ENCODE data around the gene RBM34.
A peak's percentile ranks its signal among the peaks of the same experiment; 100 is the strongest.

RBM34 gene

GRCh38 chr1:235156265-235156664 lies 4.8 kb downstream of the RBM34 start:
- DNase-seq, result no peak

DNA sequence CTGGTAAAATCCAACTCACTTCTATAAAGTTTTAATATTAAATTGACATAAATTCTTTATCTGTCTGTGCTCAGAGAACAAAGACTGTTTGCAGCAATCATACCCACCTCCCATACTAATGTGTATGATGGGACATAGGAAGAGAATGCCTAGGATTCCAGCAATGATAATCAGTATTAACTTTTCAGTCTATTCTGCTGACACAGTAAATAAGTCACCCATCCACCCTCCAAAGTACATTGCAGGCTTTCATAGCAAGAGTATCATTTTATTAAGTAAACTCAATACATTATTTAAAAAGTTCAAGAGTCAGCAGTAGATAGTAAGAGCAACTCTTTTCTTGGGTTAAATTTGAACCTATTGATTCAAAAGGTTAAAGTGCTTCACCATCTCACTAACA lies 8.8 kb downstream of the RBM34 start:
- no peak for DNase-seq

DNA sequence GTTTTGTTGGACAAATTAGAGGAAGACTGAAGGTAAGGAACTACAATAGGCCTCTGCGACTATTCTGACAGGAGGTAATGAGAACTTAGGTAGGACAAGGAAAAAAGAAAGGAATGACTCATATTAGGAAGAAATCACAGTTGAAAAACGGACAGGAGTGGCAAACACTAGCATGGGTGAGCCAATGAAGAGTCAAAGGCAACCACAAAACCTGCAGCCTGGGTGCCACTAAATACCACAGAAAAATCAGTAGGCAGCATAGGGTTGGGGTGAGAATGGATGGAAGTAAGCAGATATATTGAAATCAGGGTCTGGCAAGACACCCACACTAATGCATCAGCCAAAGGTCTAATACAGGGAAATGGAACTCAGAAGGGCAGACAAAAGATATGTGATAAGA lies 10.0 kb downstream of the RBM34 start:
- DNase-seq, result no peak

GRCh38 chr1:235149824-235150223 lies 11.2 kb downstream of the RBM34 start:
- no peak for DNase-seq

DNA sequence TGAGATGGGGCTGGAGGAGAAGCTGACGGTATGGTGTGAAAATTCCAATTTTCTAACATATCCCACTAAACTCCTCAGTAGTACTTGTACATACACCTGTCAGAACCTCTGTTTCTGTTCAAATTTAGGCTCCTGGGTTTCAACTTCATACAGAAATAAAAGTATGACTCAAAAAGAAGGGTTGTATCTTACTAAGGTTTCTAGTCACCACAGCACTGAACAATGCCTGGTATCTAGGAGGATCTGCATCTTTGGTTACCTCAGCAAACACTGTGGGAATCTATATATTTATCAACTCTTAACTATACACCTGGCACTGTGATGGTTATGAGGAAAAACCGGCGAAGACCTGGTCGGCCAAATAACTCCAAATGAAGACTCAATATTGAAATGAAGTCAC lies 13.8 kb downstream of the RBM34 start:
- no peak for DNase-seq

- DNase-seq, result no peak
Measured at GRCh38 chr1:235145639-235146038, 15.4 kb downstream of the RBM34 start.

DNA sequence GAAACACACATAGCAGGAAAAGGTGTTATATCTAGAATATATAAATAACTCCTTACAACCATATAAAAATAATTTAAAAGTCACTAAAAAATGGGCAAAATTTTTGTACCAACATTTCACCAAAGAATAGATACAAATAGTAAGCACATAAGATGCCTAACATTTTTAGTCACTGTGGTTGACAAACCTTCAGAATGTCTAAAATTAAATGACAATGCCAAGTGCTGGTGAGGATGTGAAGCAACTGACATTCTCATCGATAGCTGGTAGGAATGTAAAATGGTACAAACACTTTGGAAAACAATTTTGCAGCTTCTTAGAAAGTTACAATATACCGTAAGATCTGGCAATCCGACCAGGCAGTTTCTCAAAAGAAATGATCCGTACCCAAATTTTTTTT lies 18.1 kb downstream of the RBM34 start:
- no peak for DNase-seq

- no peak for DNase-seq
Measured at GRCh38 chr1:235139315-235139714, 21.7 kb downstream of the RBM34 start.

GRCh38 chr1:235138821-235139220 lies 22.2 kb downstream of the RBM34 start:
- no peak for DNase-seq

DNA sequence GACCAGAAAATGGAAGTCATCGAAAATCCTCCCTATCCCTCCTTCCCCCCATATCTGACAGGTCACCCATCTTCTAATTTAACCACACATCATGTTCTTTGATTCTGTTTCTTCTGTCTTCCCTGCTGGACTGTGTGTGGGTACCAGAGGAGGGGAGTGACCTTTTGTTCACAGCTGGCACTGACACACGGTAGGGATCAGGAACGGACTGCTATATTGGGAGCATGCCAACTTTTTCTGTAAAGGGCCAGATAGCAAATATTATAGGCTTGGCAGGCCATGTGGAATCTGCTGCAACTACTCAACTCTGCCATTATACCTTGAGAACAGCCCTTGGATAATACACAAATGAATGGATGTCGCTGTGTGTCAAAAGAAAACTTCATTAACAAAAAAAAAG lies 24.9 kb downstream of the RBM34 start:
- no peak for DNase-seq

DNA sequence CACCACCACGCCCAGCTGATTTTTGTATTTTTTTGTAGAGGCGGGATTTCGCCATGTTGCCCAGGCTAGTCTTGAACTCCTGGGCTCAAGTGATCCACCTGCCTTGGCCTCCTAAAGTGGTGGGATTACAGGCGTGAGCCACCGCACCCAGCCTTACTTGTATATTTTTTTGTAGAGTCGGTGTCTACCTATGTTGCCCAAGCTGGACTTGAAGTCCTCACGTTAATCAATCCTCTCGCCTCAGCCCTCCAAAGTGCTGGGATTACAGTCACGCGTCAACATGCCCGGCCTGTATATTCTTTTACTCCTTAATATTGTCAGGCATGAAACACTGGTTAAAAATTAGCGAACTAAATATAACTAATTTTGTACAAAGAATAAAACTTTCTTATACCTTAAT lies 26.9 kb downstream of the RBM34 start:
- DNase-seq, result no peak

GRCh38 chr1:235133086-235133485 lies 28.0 kb downstream of the RBM34 start:
- DNase-seq, result no peak

GRCh38 chr1:235131961-235132360 lies 29.1 kb downstream of the RBM34 start:
- DNase-seq, result no peak

DNA sequence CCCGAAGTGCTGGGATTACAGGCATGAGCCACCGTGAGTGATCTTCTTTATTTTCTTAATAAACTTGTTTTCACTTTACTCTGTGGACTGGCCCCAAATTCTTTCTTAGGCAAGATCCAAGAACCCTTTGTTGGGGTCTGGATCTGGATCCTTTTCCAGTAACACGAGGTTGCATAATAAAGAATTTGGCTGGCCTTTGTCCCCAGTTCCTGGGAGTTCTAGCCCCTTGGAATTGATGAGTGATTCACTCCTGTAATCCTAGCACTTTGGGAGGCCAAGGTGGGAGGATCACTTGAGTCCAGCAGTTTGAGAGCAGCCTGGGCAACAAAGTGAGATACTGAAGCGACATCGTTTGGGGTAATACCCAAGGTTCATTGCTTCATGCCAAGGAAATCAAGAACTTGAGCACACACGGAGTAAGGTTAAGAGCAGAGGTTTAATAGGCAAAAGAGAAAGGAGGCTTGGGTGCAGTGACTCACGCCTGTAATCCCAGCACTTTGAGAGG lies 30.2 kb downstream of the RBM34 start:
- DNase-seq, result no peak

- no peak for DNase-seq
Measured at GRCh38 chr1:235129774-235130570, 31.1 kb downstream of the RBM34 start.

GRCh38 chr1:235128456-235129328 lies 32.4 kb downstream of the RBM34 start, which contains the start of gene TOMM20:
Gene TOMM20 (minus strand): TSS chr1:235128837. CDS start chr1:235128715, 122 bp downstream.
- DNase-seq, result peak; percentile 98

DNA sequence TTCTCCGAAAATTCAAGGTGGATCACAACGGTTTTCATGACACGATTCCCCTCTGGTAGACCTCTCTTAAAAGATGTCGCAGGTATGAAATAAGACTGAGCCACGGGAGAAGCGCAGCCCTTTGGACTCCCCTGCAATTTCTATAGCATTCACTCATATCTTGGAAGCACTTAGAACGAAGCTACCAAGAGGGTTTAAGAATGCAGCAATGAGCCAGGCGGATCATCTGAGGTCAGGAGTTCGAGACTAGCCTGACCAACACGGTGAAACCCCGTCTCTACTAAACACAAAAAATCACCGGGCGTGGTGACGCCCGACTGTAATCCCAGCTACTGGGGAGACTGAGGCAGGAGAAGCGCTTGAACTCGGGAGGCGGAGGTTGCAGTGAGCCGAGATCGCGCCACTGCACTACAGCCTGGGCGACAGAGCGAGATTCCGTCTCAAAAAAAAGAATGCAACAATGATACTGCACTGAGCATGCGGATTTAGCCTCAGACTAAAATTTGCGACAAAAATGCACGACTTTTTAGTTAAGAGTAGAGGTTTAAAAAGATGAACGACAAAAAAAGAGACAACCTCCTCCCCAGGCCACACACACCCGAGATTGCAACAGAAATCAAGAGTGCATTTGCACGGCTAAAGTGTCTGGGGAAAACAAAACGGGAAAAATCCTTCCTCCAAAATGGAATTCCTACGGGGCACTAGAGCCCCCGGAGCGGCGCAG lies 33.2 kb downstream of the RBM34 start:
- DNase-seq, result no peak

GRCh38 chr1:235127203-235127602 lies 33.8 kb downstream of the RBM34 start:
- DNase-seq, result no peak

- DNase-seq, result no peak
Measured at GRCh38 chr1:235124665-235125064, 36.4 kb downstream of the RBM34 start.

GRCh38 chr1:235124111-235124510 lies 36.9 kb downstream of the RBM34 start:
- no peak for DNase-seq

DNA sequence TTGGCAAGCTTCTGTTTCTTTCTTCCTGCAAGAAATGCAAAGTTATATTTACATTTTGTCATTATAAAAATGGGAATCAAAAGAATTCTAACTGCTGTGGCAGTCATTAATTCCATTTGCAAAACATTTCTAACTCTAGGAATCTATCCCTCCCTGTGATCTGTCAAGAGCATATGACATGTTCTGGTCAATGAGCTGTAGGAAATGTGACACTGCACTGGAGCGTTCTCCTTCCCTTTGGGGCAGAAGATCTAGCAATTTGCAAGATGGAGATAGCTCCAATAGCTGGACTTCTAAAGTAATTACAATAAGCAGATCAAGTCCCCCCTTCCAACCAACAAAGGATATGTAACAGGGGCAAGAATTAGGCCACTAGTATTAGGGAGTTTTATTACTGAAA lies 38.7 kb downstream of the RBM34 start:
- DNase-seq, result no peak

DNA sequence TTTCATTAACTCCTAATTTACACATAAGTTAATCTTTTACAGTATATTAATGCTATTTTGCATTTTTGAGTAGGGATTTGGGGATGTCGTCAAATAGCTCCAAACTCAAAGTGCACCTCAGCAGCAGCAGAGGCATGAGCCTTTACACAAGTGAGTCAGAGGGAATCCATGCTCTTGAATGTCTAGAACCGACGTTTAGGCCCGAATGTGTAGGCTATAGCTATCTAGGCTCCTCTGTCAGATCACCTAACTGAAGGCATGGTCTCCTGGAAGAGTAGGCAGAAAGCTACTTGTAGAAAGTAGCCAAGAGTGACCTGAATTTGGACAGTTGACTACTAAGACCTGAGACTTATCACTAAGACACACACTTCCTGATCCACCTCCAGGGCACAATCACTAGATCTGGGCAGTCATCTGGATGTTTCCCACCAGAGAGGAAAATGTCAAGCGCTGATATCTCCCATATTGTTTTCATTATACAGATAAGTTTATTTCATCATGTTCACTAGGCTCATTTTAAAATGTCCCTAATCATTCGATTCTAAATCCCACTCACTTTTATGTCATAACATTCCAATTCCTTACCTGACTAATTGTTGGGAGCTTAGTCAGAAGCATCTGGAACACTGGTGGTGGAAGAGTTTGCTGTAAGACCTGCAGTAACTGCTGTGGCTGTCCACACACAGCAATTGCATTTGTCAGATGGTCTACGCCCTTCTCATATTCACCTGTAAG lies 47.7 kb downstream of the RBM34 start:
- no peak for DNase-seq

Measured in fibroblast of skin of back (primary cell).